GM19351 (cell line): ENCODE measurements around the gene CACUL1.
"Not testable (repeated sequence)": the region's sequence is repeated elsewhere in the genome, so short reads cannot be mapped to it uniquely, and the experiment has no call there.

ENCODE experiments used
- ATAC-seq: cut with Tn5 transposase; IDR thresholded peaks from one replicate; pipeline ENCODE4 v1.9.1; 2021; ENCODE audit warnings: mild to moderate bottlenecking, moderate library complexity; ENCODE audit not compliant: unreplicated experiment

Gene CACUL1

GRCh38 chr10:118692872-118693271 is 61.9 kb downstream of the CACUL1 start:
- ATAC-seq = no peak

- ATAC-seq = no peak
Observed at GRCh38 chr10:118689070-118689858, 65.5 kb downstream of the CACUL1 start.

- ATAC-seq = no peak
Observed at GRCh38 chr10:118687472-118687871, 67.3 kb downstream of the CACUL1 start.

- ATAC-seq = no peak
Observed at GRCh38 chr10:118682533-118682932, 72.2 kb downstream of the CACUL1 start.

GRCh38 chr10:118680197-118680596 is 74.6 kb downstream of the CACUL1 start:
- no peak for ATAC-seq

GRCh38 chr10:118674226-118674919 is 80.4 kb downstream of the CACUL1 start:
- no peak for ATAC-seq

- no peak for ATAC-seq
Observed at GRCh38 chr10:118672766-118673715, 81.7 kb downstream of the CACUL1 start.

GRCh38 chr10:118672153-118672552 is 82.6 kb downstream of the CACUL1 start:
- no peak for ATAC-seq

GRCh38 chr10:118671221-118671620 is 83.5 kb downstream of the CACUL1 start:
- not testable (repeated sequence) for ATAC-seq

GRCh38 chr10:118670472-118671124 is 84.2 kb downstream of the CACUL1 start:
- no peak for ATAC-seq

GRCh38 chr10:118669835-118670234 is 84.9 kb downstream of the CACUL1 start:
- no peak for ATAC-seq

- ATAC-seq = no peak
Observed at GRCh38 chr10:118669020-118669791, 85.6 kb downstream of the CACUL1 start.

GRCh38 chr10:118668228-118668952 is 86.4 kb downstream of the CACUL1 start:
- ATAC-seq = no peak

GRCh38 chr10:118667732-118668131 is 87.0 kb downstream of the CACUL1 start:
- no peak for ATAC-seq

GRCh38 chr10:118666350-118666749 is 88.4 kb downstream of the CACUL1 start:
- no peak for ATAC-seq

- ATAC-seq = no peak
Observed at GRCh38 chr10:118664321-118664720, 90.4 kb downstream of the CACUL1 start.

- no peak for ATAC-seq
Observed at GRCh38 chr10:118663176-118663575, 91.6 kb downstream of the CACUL1 start.

GRCh38 chr10:118662228-118663035 is 92.3 kb downstream of the CACUL1 start:
- ATAC-seq = no peak
